ENCODE measurements around the gene TARP.
A peak's percentile ranks its signal among the peaks of the same experiment; 100 is the strongest.

Gene TARP

GRCh38 chr7:38315410-38315809, 42.0 kb upstream of the TARP start:
- no peak for DNase-seq (ENCODE audit: low spot score)
- Histone ChIP-seq H3K4me3 (ENCODE audit: low read depth in 1 of 3, low read length in 3 of 3) (no peak overlapping the region), H3K36me3 (ENCODE audit: control insufficient read depth in 4 of 4, insufficient read depth in 3 of 4, low read depth in 1 of 4, low read length in 3 of 4) (no peaks in the 10 kb centered on the region), H3K27ac (ENCODE audit: low read depth in 1 of 2, low read length in 2 of 2) (peak overlapping the region in 1 of 2 donors; percentile 5), H3K9ac (ENCODE audit: low read depth in 1 of 2, low read length in 2 of 2) (no peak overlapping the region), H3K27me3 (ENCODE audit: control insufficient read depth in 4 of 4, insufficient read depth in 4 of 4, low read length in 3 of 4) (no peaks in the 10 kb centered on the region), H3K4me1 (ENCODE audit: control insufficient read depth in 4 of 4, insufficient read depth in 4 of 4, low read length in 3 of 4) (peaks cover 0 to 3% (median 1%) of the 10 kb centered on the region in 4 donors), H3K9me3 (ENCODE audit: control insufficient read depth in 4 of 4, low read length in 3 of 4) (peaks cover 0 to 1% (median 0%) of the 10 kb centered on the region in 4 donors)
- WGBS: 85% methylated on average over 3 of the region's 3 CpGs
- TF ChIP-seq RAD21 (IDR thresholded peaks at IDR 0.05): no peak
- TF ChIP-seq GABPA (IDR thresholded peaks at IDR 0.05 in 1 of 2, conservative IDR thresholded peaks at IDR 0.05 in 1 of 2): no peak
- no peak for TF ChIP-seq ZBTB33 (IDR thresholded peaks at IDR 0.05)
- no peak for TF ChIP-seq CTCF (IDR thresholded peaks at IDR 0.05; ENCODE audit: low read depth, low read length, missing input control)
- no peak for TF ChIP-seq NR2F2 (IDR thresholded peaks at IDR 0.05)
- no peak for TF ChIP-seq EGR1 (IDR thresholded peaks at IDR 0.05; ENCODE audit: low read depth in 2 of 2)
- TF ChIP-seq TAF1 (conservative IDR thresholded peaks at IDR 0.05): no peak
- no peak for TF ChIP-seq SP1 (IDR thresholded peaks at IDR 0.05)
- no peak for TF ChIP-seq HNF4A (conservative IDR thresholded peaks at IDR 0.05)
- no peak for TF ChIP-seq RXRA (IDR thresholded peaks at IDR 0.05)
- TF ChIP-seq REST (IDR thresholded peaks at IDR 0.05): no peak
- TF ChIP-seq YY1 (IDR thresholded peaks at IDR 0.05): no peak
- no peak for TF ChIP-seq MAX (IDR thresholded peaks at IDR 0.05)
- TF ChIP-seq FOXA2 (IDR thresholded peaks at IDR 0.05): no peak
- TF ChIP-seq FOXA1 (IDR thresholded peaks at IDR 0.05): no peak
- no peak for TF ChIP-seq HNF4G (IDR thresholded peaks at IDR 0.05)
- no peak for TF ChIP-seq ATF3 (IDR thresholded peaks at IDR 0.05)
